H1 (cell line): ENCODE results near the gene NRROS. TPM values are rescaled to one million over a fixed set of nuclear protein-coding genes. Genes with fewer than 3 reads are reported as not detected.

Experiments
- CHD7 ChIP-seq: fragments of 300-600 bp; sonication (generic); IDR thresholded peaks from 2 replicates; pipeline ENCODE4 v1.7.1; 2012; ENCODE audit warnings: low read length, moderate library complexity, mild to moderate bottlenecking, inconsistent platforms; ENCODE audit not compliant: insufficient replicate concordance
- CREB1 ChIP-seq: IDR thresholded peaks from 2 replicates; pipeline ENCODE4 v1.6.1; 2012; ENCODE audit warnings: inconsistent platforms
- CTBP2 ChIP-seq: IDR thresholded peaks from 2 replicates; pipeline ENCODE4 v1.7.0; 2011; ENCODE audit warnings: borderline replicate concordance, mild to moderate bottlenecking, moderate library complexity, mixed read lengths, low read length; ENCODE audit not compliant: insufficient read depth, insufficient read length
- HDAC6 ChIP-seq: IDR thresholded peaks from one replicate; pipeline ENCODE4 v1.7.1; 2012; ENCODE audit warnings: low read depth, mild to moderate bottlenecking, inconsistent platforms, low read length, moderate library complexity
- RBBP5 ChIP-seq: IDR thresholded peaks from 2 replicates; pipeline ENCODE4 v1.7.1; 2012; ENCODE audit warnings: low read depth, mild to moderate bottlenecking, inconsistent platforms, low read length, moderate library complexity, borderline replicate concordance
- SAP30 ChIP-seq: fragments of 300-600 bp; sonication (generic); IDR thresholded peaks from 2 replicates; pipeline ENCODE4 v1.7.1; 2012; ENCODE audit warnings: low read length, moderate library complexity, mild to moderate bottlenecking, inconsistent platforms; ENCODE audit not compliant: insufficient read depth, insufficient replicate concordance
- SIRT6 ChIP-seq: IDR thresholded peaks from one replicate; pipeline ENCODE4 v1.7.1; 2012; ENCODE audit warnings: low read length, inconsistent platforms
- ZNF274 ChIP-seq: IDR thresholded peaks from 2 replicates; pipeline ENCODE4 v1.7.0; 2012; ENCODE audit warnings: low read length, borderline replicate concordance; ENCODE audit errors: extremely low read depth
- polyA plus RNA-seq, 7 experiments: library from polyadenylated mRNA; depleted of rRNA in 3 of 7; stranded (reverse) in 5 of 7; unstranded in 2 of 7; fragments of >200 nt in 5 of 7; fragments of 200-250 nt in 2 of 7; gene quantifications; 1 replicate in 5 of 7; 2 replicates in 1 of 7; 4 replicates in 1 of 7; pipeline versions ENCODE4 v1.2.1 to v1.2.3, GENCODE V29; 2011 to 2013; ENCODE audit warnings: missing spikeins in 2 of 7, mixed read lengths in 2 of 7
- total RNA-seq: library from RNA; stranded (reverse); fragmentation: NEBNext Ultra II Directional; extraction: Animal tissue kit (Norgen Biotek cat#: 25700); gene quantifications from 2 replicates; pipeline ENCODE4 v1.2.1, GENCODE V29; 2021

The NRROS gene
- total and polyA plus RNA-seq, 2 of the 8 experiments (the other 6 are each of a cell fraction or from before 2014, with no cell fraction given), result 5.3 to 7.3 TPM

DNA sequence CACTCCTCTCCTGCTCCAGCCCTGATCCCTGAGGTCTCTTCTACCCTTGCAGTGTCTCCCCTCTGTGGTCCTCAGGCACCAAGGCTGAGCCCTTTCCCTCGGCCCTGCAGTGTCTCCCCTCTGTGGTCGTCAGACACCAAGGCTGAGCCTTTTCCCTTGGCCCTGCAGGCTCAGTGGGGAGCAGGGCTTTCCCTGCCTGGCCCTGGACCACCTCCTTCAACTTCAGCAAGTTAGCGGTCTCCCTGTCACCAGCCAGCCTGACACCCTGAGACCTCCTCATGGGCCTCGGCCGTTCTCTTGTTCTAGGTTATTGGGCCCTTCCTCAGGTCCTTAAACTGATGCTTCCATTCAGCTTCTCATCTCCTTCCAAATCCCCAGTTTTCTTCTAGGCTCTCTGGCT, 4.3 kb downstream of the NRROS start (continued):
- no peak for TF ChIP-seq ZNF274
- no peak for TF ChIP-seq HDAC6
- TF ChIP-seq CTBP2, result no peak
- TF ChIP-seq CHD7, result no peak
- TF ChIP-seq CREB1, result no peak
- no peak for TF ChIP-seq SAP30
- TF ChIP-seq RBBP5, result no peak
- TF ChIP-seq SIRT6, result no peak
